GM21717 (cell line): Measurements from ENCODE around the gene LPCAT1.

Experiments used
- ATAC-seq: cut with Tn5 transposase; IDR thresholded peaks from one replicate; pipeline ENCODE4 v1.9.1; 2021; ENCODE audit warnings: mild to moderate bottlenecking, moderate library complexity; ENCODE audit not compliant: unreplicated experiment

Gene LPCAT1

GRCh38 chr5:1498623-1499416 is 24.9 kb downstream of the LPCAT1 start:
- peak; percentile 16 for ATAC-seq

- ATAC-seq, result peak; percentile 26
Observed at GRCh38 chr5:1497795-1498622, 25.8 kb downstream of the LPCAT1 start.

GRCh38 chr5:1497242-1497777 is 26.4 kb downstream of the LPCAT1 start:
- peak; percentile 29 for ATAC-seq

GRCh38 chr5:1495525-1495897 is 28.2 kb downstream of the LPCAT1 start:
- ATAC-seq, result no peak

- ATAC-seq, result peak; percentile 30
Observed at GRCh38 chr5:1494780-1495524, 28.8 kb downstream of the LPCAT1 start.

- ATAC-seq, result no peak
Observed at GRCh38 chr5:1493941-1494340, 29.8 kb downstream of the LPCAT1 start.

GRCh38 chr5:1493413-1493812 is 30.3 kb downstream of the LPCAT1 start:
- ATAC-seq, result no peak

- ATAC-seq, result no peak
Observed at GRCh38 chr5:1492757-1493156, 31.0 kb downstream of the LPCAT1 start.

- no peak for ATAC-seq
Observed at GRCh38 chr5:1490376-1490775, 33.4 kb downstream of the LPCAT1 start.

GRCh38 chr5:1489754-1490153 is 34.0 kb downstream of the LPCAT1 start:
- ATAC-seq, result no peak

GRCh38 chr5:1488882-1489680 is 34.7 kb downstream of the LPCAT1 start:
- peak; percentile 64 for ATAC-seq

- ATAC-seq, result no peak
Observed at GRCh38 chr5:1487079-1487764, 36.5 kb downstream of the LPCAT1 start.

- ATAC-seq, result no peak
Observed at GRCh38 chr5:1486271-1486670, 37.5 kb downstream of the LPCAT1 start.

- ATAC-seq, result no peak
Observed at GRCh38 chr5:1485579-1486118, 38.1 kb downstream of the LPCAT1 start.

- ATAC-seq, result peak; percentile 36
Observed at GRCh38 chr5:1484730-1485578, 38.8 kb downstream of the LPCAT1 start.

- no peak for ATAC-seq
Observed at GRCh38 chr5:1483856-1484729, 39.7 kb downstream of the LPCAT1 start.

GRCh38 chr5:1483064-1483463 is 40.7 kb downstream of the LPCAT1 start:
- no peak for ATAC-seq

GRCh38 chr5:1481959-1482331 is 41.8 kb downstream of the LPCAT1 start:
- ATAC-seq, result no peak
